Lower lobe of right lung (tissue), 2 donors: ENCODE data around the gene TUBB6. TPM values are rescaled to one million over a fixed set of nuclear protein-coding genes. Genes with fewer than 3 reads are reported as not detected.

Experiments used
- ATAC-seq, 2 donors: fragments of 200-7000 bp; cut with Tn5 transposase; one replicate each; pipeline ENCODE4 v1.9.1; 2020 to 2022; ENCODE audit warnings: mild to moderate bottlenecking in 2 of 2, moderate library complexity in 2 of 2
- DNase-seq: peaks from one replicate; pipeline ENCODE4 v3.0.0-alpha.2; 2020
- H3K27ac ChIP-seq: fragments of 200-600 bp; one replicate; pipeline ENCODE4 v1.8.0; 2022
- H3K27me3 ChIP-seq: fragments of 200-600 bp; one replicate; pipeline ENCODE4 v1.8.0; 2022; ENCODE audit warnings: low read depth
- H3K36me3 ChIP-seq: fragments of 200-600 bp; one replicate; pipeline ENCODE4 v1.8.0; 2022; ENCODE audit warnings: mild to moderate bottlenecking
- H3K4me1 ChIP-seq: fragments of 200-600 bp; one replicate; pipeline ENCODE4 v1.8.0; 2022
- H3K4me3 ChIP-seq: fragments of 200-600 bp; one replicate; pipeline ENCODE4 v1.8.0; 2022; ENCODE audit warnings: mild to moderate bottlenecking
- H3K9me3 ChIP-seq: fragments of 200-600 bp; one replicate; pipeline ENCODE4 v1.8.0; 2022
- CTCF ChIP-seq: fragments of 200-600 bp; IDR thresholded peaks from one replicate; pipeline ENCODE4 v1.8.0; 2022; ENCODE audit warnings: antibody characterized with exemption, mild to moderate bottlenecking
- intact Hi-C: fragments of 100-400 bp; cut with DNase I; formaldehyde crosslinking; loops from one replicate; pipeline ENCODE4 v1.11.0; 2022
- total RNA-seq: library from RNA; stranded (reverse); fragmentation: NEBNext Ultra II Directional; extraction: Animal tissue kit (Norgen Biotek cat#: 25700); gene quantifications from one replicate; pipeline ENCODE4 v1.2.1, GENCODE V29; 2021
- donor health status: DM: no; HTN: yes; CAD: no; lungs with severe emphysema.

Gene TUBB6
- total RNA-seq, 1 donor from 2014 or later = 92.9 TPM

- peaks cover 57% of the 10 kb centered on the region for H3K36me3 ChIP-seq
- intact Hi-C loops = no loop called here
- no peak for ATAC-seq
- H3K9me3 ChIP-seq = peaks cover 9% of the 10 kb centered on the region
- no peak overlapping the region for H3K27ac ChIP-seq
- H3K4me3 ChIP-seq = no peak overlapping the region
- no peak for TF ChIP-seq CTCF
- H3K4me1 ChIP-seq = peaks cover 54% of the 10 kb centered on the region
- no peaks in the 10 kb centered on the region for H3K27me3 ChIP-seq
- DNase-seq = no peak
Observed at GRCh38 chr18:12312976-12313375, 4.9 kb downstream of the TUBB6 start.

GRCh38 chr18:12313530-12314245 lies 5.6 kb downstream of the TUBB6 start:
- no peaks in the 10 kb centered on the region for H3K27me3 ChIP-seq
- H3K9me3 ChIP-seq = peaks cover 9% of the 10 kb centered on the region
- H3K4me1 ChIP-seq = peaks cover 60% of the 10 kb centered on the region
- H3K36me3 ChIP-seq = peaks cover 57% of the 10 kb centered on the region
- intact Hi-C loops = no loop called here
- DNase-seq = no peak
- ATAC-seq = no peak
- no peak for TF ChIP-seq CTCF
- H3K27ac ChIP-seq = no peak overlapping the region
- no peak overlapping the region for H3K4me3 ChIP-seq

GRCh38 chr18:12314591-12315305 lies 6.7 kb downstream of the TUBB6 start:
- H3K36me3 ChIP-seq = peaks cover 62% of the 10 kb centered on the region
- DNase-seq (no peak), ATAC-seq (no peak)
- H3K4me1 ChIP-seq = peaks cover 55% of the 10 kb centered on the region
- H3K4me3 ChIP-seq = no peak overlapping the region
- H3K9me3 ChIP-seq = peaks cover 9% of the 10 kb centered on the region
- intact Hi-C loops = no loop called here
- no peak overlapping the region for H3K27ac ChIP-seq
- no peaks in the 10 kb centered on the region for H3K27me3 ChIP-seq
- no peak for TF ChIP-seq CTCF

- TF ChIP-seq CTCF = no peak
- Histone ChIP-seq H3K27me3 (no peaks in the 10 kb centered on the region), H3K4me1 (peaks cover 47% of the 10 kb centered on the region), H3K9me3 (peaks cover 9% of the 10 kb centered on the region), H3K36me3 (peaks cover 65% of the 10 kb centered on the region), H3K27ac (no peak overlapping the region), H3K4me3 (no peak overlapping the region)
- no peak for DNase-seq
- ATAC-seq = no peak
- intact Hi-C loops = no loop called here
Observed at GRCh38 chr18:12315490-12315889, 7.4 kb downstream of the TUBB6 start.

GRCh38 chr18:12315911-12316310 lies 7.9 kb downstream of the TUBB6 start:
- no peak overlapping the region for H3K4me3 ChIP-seq
- no peaks in the 10 kb centered on the region for H3K27me3 ChIP-seq
- H3K4me1 ChIP-seq = peaks cover 43% of the 10 kb centered on the region
- H3K36me3 ChIP-seq = peaks cover 65% of the 10 kb centered on the region
- ATAC-seq (peak in 1 of 2 donors; percentile 23), DNase-seq (no peak)
- no peak overlapping the region for H3K27ac ChIP-seq
- peaks cover 9% of the 10 kb centered on the region for H3K9me3 ChIP-seq
- TF ChIP-seq CTCF = no peak
- intact Hi-C loops = no loop called here
